H1 (cell line): ENCODE measurements around the gene DENND4C. TPM values are rescaled to one million over a fixed set of nuclear protein-coding genes. Genes with fewer than 3 reads are reported as not detected.

Source experiments
- CTCF ChIA-PET: fragments of 300-600 bp; sonication (Branson Sonifier 250); formaldehyde crosslinking; loops from one replicate; lab custom pipeline; 2021; ENCODE audit not compliant: partially characterized antibody; lab: Charles Lee
- POLR2A ChIA-PET: fragments of 300-600 bp; sonication (Branson Sonifier 250); formaldehyde crosslinking; loops from one replicate; lab custom pipeline; 2021; ENCODE audit warnings: inconsistent platforms; ENCODE audit not compliant: partially characterized antibody; lab: Charles Lee
- DNase-seq, 2 experiments: peaks; one replicate each; pipeline versions ENCODE4 v3.0.0 to v3.0.0-alpha.2; 2010 to 2022; ENCODE audit warnings: low spot score in 2 of 2, low read depth in 1 of 2, mixed read lengths in 1 of 2
- FAIRE-seq: peaks from 2 replicates; lab custom pipeline; 2011; peaks lifted over from hg19 to GRCh38; lab: Jason Lieb, UNC
- H2AFZ ChIP-seq: 2 replicates; pipeline ENCODE4 v1.8.1; 2012; ENCODE audit warnings: low read length, inconsistent platforms
- H2AK5ac ChIP-seq: 2 replicates; pipeline ENCODE4 v1.6.1; 2013; ENCODE audit warnings: low read depth, low read length
- H2BK120ac ChIP-seq: replicated peaks from 2 replicates; pipeline ENCODE3; 2013; ENCODE audit warnings: low read depth, low read length, inconsistent platforms
- H2BK12ac ChIP-seq: 2 replicates; pipeline ENCODE4 v1.6.1; 2013; ENCODE audit warnings: low read depth, low read length
- H2BK15ac ChIP-seq: 2 replicates; pipeline ENCODE4 v1.6.1; 2013; ENCODE audit warnings: low read length
- H2BK20ac ChIP-seq: 2 replicates; pipeline ENCODE4 v1.6.1; 2013; ENCODE audit warnings: low read length
- H2BK5ac ChIP-seq: 2 replicates; pipeline ENCODE4 v1.6.1; 2013; ENCODE audit warnings: low read depth, low read length
- H3K14ac ChIP-seq: 2 replicates; pipeline ENCODE4 v1.6.1; 2013; ENCODE audit warnings: inconsistent platforms; ENCODE audit not compliant: insufficient read length
- H3K18ac ChIP-seq: 2 replicates; pipeline ENCODE4 v1.6.1; 2013; ENCODE audit warnings: low read length; ENCODE audit errors: extremely low read depth
- H3K23ac ChIP-seq: 2 replicates; pipeline ENCODE4 v1.6.1; 2013; ENCODE audit warnings: inconsistent platforms; ENCODE audit not compliant: insufficient read length
- H3K23me2 ChIP-seq: 2 replicates; pipeline ENCODE4 v1.6.1; 2013; ENCODE audit warnings: low read depth, low read length
- H3K27ac ChIP-seq: 2 replicates; pipeline ENCODE4 v1.6.1; 2011; ENCODE audit warnings: low read depth, low read length, inconsistent platforms
- H3K27me3 ChIP-seq, 4 experiments: replicated peaks in 1 of 4; 1 replicate in 1 of 4; 2 replicates in 3 of 4; pipeline versions ENCODE4 v1.6.1 to v1.8.1; 2011 to 2013; ENCODE audit warnings: low read length in 3 of 4, mild to moderate bottlenecking in 3 of 4, inconsistent platforms in 2 of 4, mixed read lengths in 2 of 4, moderate library complexity in 1 of 4; ENCODE audit not compliant: control insufficient read depth in 3 of 4, insufficient read depth in 3 of 4; ENCODE audit errors: extremely low read depth in 1 of 4
- H3K36me3 ChIP-seq, 4 experiments: 2 replicates each; pipeline versions ENCODE4 v1.6.1 to v1.8.1; 2011 to 2013; ENCODE audit warnings: mild to moderate bottlenecking in 4 of 4, low read length in 3 of 4, moderate library complexity in 2 of 4, control low read depth in 1 of 4, inconsistent platforms in 1 of 4; ENCODE audit not compliant: insufficient read depth in 4 of 4, control insufficient read depth in 2 of 4
- H3K4ac ChIP-seq: replicated peaks from 2 replicates; pipeline ENCODE3; 2013; ENCODE audit warnings: low read length, low read depth, mixed read lengths, inconsistent platforms; ENCODE audit not compliant: insufficient read length
- H3K4me1 ChIP-seq, 4 experiments: replicated peaks in 1 of 4; 1 replicate in 1 of 4; 2 replicates in 3 of 4; pipeline versions ENCODE4 v1.6.1 to v1.8.1; 2011 to 2013; ENCODE audit warnings: low read length in 3 of 4, inconsistent platforms in 2 of 4, mixed read lengths in 1 of 4; ENCODE audit not compliant: insufficient read depth in 4 of 4, control insufficient read depth in 3 of 4
- H3K4me2 ChIP-seq, 2 experiments: 2 replicates each; pipeline versions ENCODE4 v1.6.1 to v1.8.1; 2011 to 2013; ENCODE audit warnings: low read depth in 2 of 2, low read length in 2 of 2, control low read depth in 1 of 2, inconsistent platforms in 1 of 2, mild to moderate bottlenecking in 1 of 2; ENCODE audit not compliant: insufficient read depth in 1 of 2
- H3K4me3 ChIP-seq, 4 experiments: fragments of 200-600, 300-600 bp in 1 of 4; sonication (generic), shearing (Covaris generic), sonication (Bioruptor Twin) in 1 of 4; 2 replicates each; pipeline versions ENCODE4 v1.5.1 to v1.8.1; 2011 to 2016; ENCODE audit warnings: low read length in 4 of 4, low read depth in 3 of 4, control low read depth in 2 of 4, inconsistent platforms in 2 of 4, mild to moderate bottlenecking in 2 of 4, mixed read lengths in 1 of 4, moderate library complexity in 1 of 4; ENCODE audit not compliant: insufficient read depth in 2 of 4; ENCODE audit errors: extremely low read depth in 1 of 4
- H3K56ac ChIP-seq: replicated peaks from 2 replicates; pipeline ENCODE3; 2013; ENCODE audit warnings: low read depth, mild to moderate bottlenecking, mixed read lengths, low read length, inconsistent platforms; ENCODE audit not compliant: insufficient read length
- H3K79me1 ChIP-seq: 2 replicates; pipeline ENCODE4 v1.6.1; 2013; ENCODE audit warnings: low read depth, low read length, control low read depth
- H3K79me2 ChIP-seq, 2 experiments: 2 replicates each; pipeline versions ENCODE4 v1.6.1 to v1.8.1; 2012 to 2013; ENCODE audit warnings: low read length in 2 of 2, mild to moderate bottlenecking in 2 of 2, inconsistent platforms in 1 of 2; ENCODE audit not compliant: insufficient read depth in 2 of 2, control insufficient read depth in 1 of 2
- H3K9ac ChIP-seq, 4 experiments: replicated peaks in 1 of 4; 1 replicate in 1 of 4; 2 replicates in 3 of 4; pipeline versions ENCODE4 v1.6.1 to v1.8.1; 2011 to 2013; ENCODE audit warnings: low read depth in 3 of 4, low read length in 3 of 4, control low read depth in 2 of 4, mild to moderate bottlenecking in 2 of 4, moderate library complexity in 2 of 4, inconsistent platforms in 1 of 4; ENCODE audit errors: extremely low read depth in 1 of 4
- H3K9me3 ChIP-seq, 2 experiments: 2 replicates each; pipeline versions ENCODE4 v1.6.1 to v1.8.1; 2012 to 2013; ENCODE audit warnings: mild to moderate bottlenecking in 2 of 2, moderate library complexity in 2 of 2, control low read depth in 1 of 2, inconsistent platforms in 1 of 2, low read depth in 1 of 2, low read length in 1 of 2, mixed read lengths in 1 of 2; ENCODE audit not compliant: insufficient read depth in 2 of 2
- H4K20me1 ChIP-seq, 2 experiments: replicated peaks in 1 of 2; 2 replicates each; pipeline versions ENCODE3 to v1.8.1; 2011 to 2013; ENCODE audit warnings: inconsistent platforms in 2 of 2, low read length in 2 of 2, mild to moderate bottlenecking in 1 of 2; ENCODE audit not compliant: insufficient read depth in 2 of 2, control insufficient read depth in 1 of 2
- H4K5ac ChIP-seq: 2 replicates; pipeline ENCODE4 v1.6.1; 2013; ENCODE audit warnings: low read length, low read depth, mixed read lengths, inconsistent platforms; ENCODE audit not compliant: insufficient read length
- H4K8ac ChIP-seq: 2 replicates; pipeline ENCODE4 v1.8.0; 2013; ENCODE audit warnings: mild to moderate bottlenecking, moderate library complexity, low read length, inconsistent platforms; ENCODE audit not compliant: insufficient read depth; ENCODE audit errors: extremely low read depth
- H4K91ac ChIP-seq: replicated peaks from 2 replicates; pipeline ENCODE3; 2013; ENCODE audit warnings: low read length, mixed read lengths, inconsistent platforms; ENCODE audit not compliant: insufficient read length
- CHD2 ChIP-seq: IDR thresholded peaks from 2 replicates; pipeline ENCODE4 v1.6.1; 2012; ENCODE audit warnings: low read length, improper control_type of control experiment
- E2F6 ChIP-seq: IDR thresholded peaks from 2 replicates; pipeline ENCODE4 v1.6.1; 2012; ENCODE audit warnings: inconsistent platforms
- JUND ChIP-seq: IDR thresholded peaks from 2 replicates; pipeline ENCODE4 v1.6.1; 2011; ENCODE audit warnings: mild to moderate bottlenecking, improper control_type of control experiment, low read length
- SRF ChIP-seq: IDR thresholded peaks from 2 replicates; pipeline ENCODE4 v1.6.1; 2011; ENCODE audit warnings: mild to moderate bottlenecking, low read depth, low read length, moderate library complexity
- TCF12 ChIP-seq: IDR thresholded peaks from 2 replicates; pipeline ENCODE4 v1.6.1; 2011; ENCODE audit warnings: low read depth, mild to moderate bottlenecking, low read length
- WGBS, 2 experiments: shearing (Covaris generic) in 1 of 2; methylation state at CpG; one replicate each; pipeline versions ENCODE4 v1.1.6 to v1.1.7; 2013 to 2015; ENCODE audit warnings: low lambda C conversion rate in 2 of 2, mixed read lengths in 2 of 2, inconsistent platforms in 1 of 2, low coverage in 1 of 2, missing lambda C conversion rate in 1 of 2; ENCODE audit not compliant: insufficient replicate concordance in 2 of 2, insufficient coverage in 1 of 2, insufficient read length in 1 of 2; ENCODE audit errors: extremely low coverage in 1 of 2, missing lambda C conversion rate in 1 of 2; 5-methylcytosine and 5-hydroxymethylcytosine counted together
- polyA plus RNA-seq, 7 experiments: library from polyadenylated mRNA; depleted of rRNA in 3 of 7; stranded (reverse) in 5 of 7; unstranded in 2 of 7; fragments of >200 nt in 5 of 7; fragments of 200-250 nt in 2 of 7; gene quantifications; 1 replicate in 5 of 7; 2 replicates in 1 of 7; 4 replicates in 1 of 7; pipeline versions ENCODE4 v1.2.1 to v1.2.3, GENCODE V29; 2011 to 2013; ENCODE audit warnings: missing spikeins in 2 of 7, mixed read lengths in 2 of 7
- total RNA-seq: library from RNA; stranded (reverse); fragmentation: NEBNext Ultra II Directional; extraction: Animal tissue kit (Norgen Biotek cat#: 25700); gene quantifications from 2 replicates; pipeline ENCODE4 v1.2.1, GENCODE V29; 2021

Gene DENND4C
- total and polyA plus RNA-seq, 2 of the 8 experiments (the other 6 are each of a cell fraction or from before 2014, with no cell fraction given), result 6.9 to 18.9 TPM

GRCh38 chr9:19331877-19332276 lies 101.4 kb downstream of the DENND4C start:
- no peaks in the 10 kb centered on the region for H3K79me1 ChIP-seq

More at GRCh38 chr9:19331877-19332276, 101.4 kb downstream of the DENND4C start:
- H3K23me2 ChIP-seq, result no peaks in the 10 kb centered on the region
- H2BK12ac ChIP-seq, result no peak overlapping the region
- 92% methylated on average over 2 of the region's 2 CpGs; no CpG with 5 or more reads in 1 of the 2 experiments for WGBS, 2 experiments
- no peak overlapping the region for H4K5ac ChIP-seq
- H2BK120ac ChIP-seq, result no peak overlapping the region
- no peak overlapping the region for H2BK5ac ChIP-seq
- POLR2A ChIA-PET, result no interaction called here
- peaks cover 0 to 19% (median 2%) of the 10 kb centered on the region in 4 experiments; a peak in 4 of 8 replicates for H3K36me3 ChIP-seq
- H3K56ac ChIP-seq, result no peak overlapping the region
- no peak overlapping the region for H3K9ac ChIP-seq
- H2BK20ac ChIP-seq, result no peak overlapping the region
- DNase-seq, result no peak
- no peak overlapping the region for H3K27ac ChIP-seq
- H3K4ac ChIP-seq, result no peak overlapping the region
- H3K14ac ChIP-seq, result no peak overlapping the region
- no peak for FAIRE-seq
- H3K23ac ChIP-seq, result no peak overlapping the region
- no peaks in the 10 kb centered on the region for H3K79me2 ChIP-seq
- no peak overlapping the region for H4K91ac ChIP-seq
- CTCF ChIA-PET, result interaction anchor here (0.6 kb wide), 1 partner anchor 172 kb away, joined by 3 read pairs; no protein-coding TSS in a partner anchor
- no peak overlapping the region for H3K4me2 ChIP-seq
- H4K8ac ChIP-seq, result no peak overlapping the region
- no peaks in the 10 kb centered on the region for H3K4me1 ChIP-seq
- no peak for TF ChIP-seq SRF
- TF ChIP-seq JUND, result no peak
- no peak for TF ChIP-seq E2F6
- TF ChIP-seq CHD2, result no peak
- TF ChIP-seq TCF12, result no peak
- TF ChIP-seq, all 59 proteins: peak for 0
- H3K27me3 ChIP-seq, result no peaks in the 10 kb centered on the region
- H3K18ac ChIP-seq, result no peak overlapping the region
- H3K4me3 ChIP-seq, result no peak overlapping the region
- no peak overlapping the region for H2BK15ac ChIP-seq
- H2AK5ac ChIP-seq, result no peak overlapping the region
- H2AFZ ChIP-seq, result no peak overlapping the region
- no peaks in the 10 kb centered on the region for H4K20me1 ChIP-seq
- no peaks in the 10 kb centered on the region for H3K9me3 ChIP-seq
